ENCODE results near the gene NPFF. TPM values are rescaled to one million over a fixed set of nuclear protein-coding genes. Genes with fewer than 3 reads are reported as not detected.

Gene NPFF
- total and polyA plus RNA-seq, 2 experiments from 2014 or later: not detected

- Histone ChIP-seq H2AFZ (no peak overlapping the region), H3K27me3 (replicated peaks; ENCODE audit: insufficient read depth) (no peaks in the 10 kb centered on the region), H3K36me3 (ENCODE audit: low read depth) (peaks cover 54% of the 10 kb centered on the region), H4K20me1 (ENCODE audit: insufficient read depth) (no peaks in the 10 kb centered on the region), H3K4me1 (ENCODE audit: insufficient read depth) (no peaks in the 10 kb centered on the region), H3K9ac (no peak overlapping the region), H3K4me2 (ENCODE audit: unreplicated experiment) (no peak overlapping the region), H3K9me3 (ENCODE audit: low read depth) (no peaks in the 10 kb centered on the region), H3F3A (ENCODE audit: insufficient read depth) (no peaks in the 10 kb centered on the region), H3K4me3 (no peak overlapping the region), H3K79me2 (ENCODE audit: insufficient read depth) (no peaks in the 10 kb centered on the region), H3K9me2 (ENCODE audit: insufficient read depth) (no peaks in the 10 kb centered on the region), H3K27ac (no peak overlapping the region)
- 87 to 88% methylated on average over 13 of the region's 13 CpGs for WGBS, 2 experiments (ENCODE audit: low coverage in 1 of 2, low lambda C conversion rate in 2 of 2, missing lambda C conversion rate in 2 of 2)
- in situ Hi-C loops (cut with MboI): no loop called here
- DNase-seq: no peak
- TF ChIP-seq EZH2 (IDR thresholded peaks at IDR 0.05; ENCODE audit: insufficient read depth, poor library complexity, severe bottlenecking) (no peak), EZH2phosphoT487 (IDR thresholded peaks at IDR 0.05; ENCODE audit: insufficient read depth, low read depth) (no peak)
Measured at GRCh38 chr12:53516758-53517455, 9.6 kb upstream of the NPFF start.

- no peak overlapping the region for H3K27ac ChIP-seq
- 29 to 57% methylated on average over 2 of the region's 2 CpGs for WGBS, 2 experiments (ENCODE audit: low coverage in 1 of 2, low lambda C conversion rate in 2 of 2, missing lambda C conversion rate in 2 of 2)
- no peak for TF ChIP-seq EZH2phosphoT487 (IDR thresholded peaks at IDR 0.05; ENCODE audit: insufficient read depth, low read depth)
- no peak for TF ChIP-seq EZH2 (IDR thresholded peaks at IDR 0.05; ENCODE audit: insufficient read depth, poor library complexity, severe bottlenecking)
- H3K9ac ChIP-seq: no peak overlapping the region
- no peaks in the 10 kb centered on the region for H3K79me2 ChIP-seq (ENCODE audit: insufficient read depth)
- no peaks in the 10 kb centered on the region for H4K20me1 ChIP-seq (ENCODE audit: insufficient read depth)
- no peak overlapping the region for H3K4me2 ChIP-seq (ENCODE audit: unreplicated experiment)
- in situ Hi-C loops (cut with MboI): no loop called here
- no peak overlapping the region for H2AFZ ChIP-seq
- peaks cover 45% of the 10 kb centered on the region for H3K36me3 ChIP-seq (ENCODE audit: low read depth)
- H3K4me1 ChIP-seq (ENCODE audit: insufficient read depth): no peaks in the 10 kb centered on the region
- no peak for DNase-seq
- H3K27me3 ChIP-seq (replicated peaks; ENCODE audit: insufficient read depth): no peaks in the 10 kb centered on the region
- peaks cover 6% of the 10 kb centered on the region; the same call in 1 of the 2 replicates for H3F3A ChIP-seq (ENCODE audit: insufficient read depth)
- no peaks in the 10 kb centered on the region for H3K9me3 ChIP-seq (ENCODE audit: low read depth)
- H3K9me2 ChIP-seq (ENCODE audit: insufficient read depth): no peaks in the 10 kb centered on the region
- H3K4me3 ChIP-seq: no peak overlapping the region
Measured at GRCh38 chr12:53515291-53515680, 8.0 kb upstream of the NPFF start.

GRCh38 chr12:53514628-53515290 is 7.5 kb upstream of the NPFF start:
- Histone ChIP-seq H3K79me2 (ENCODE audit: insufficient read depth) (no peaks in the 10 kb centered on the region), H2AFZ (no peak overlapping the region), H3K4me2 (ENCODE audit: unreplicated experiment) (no peak overlapping the region), H3F3A (ENCODE audit: insufficient read depth) (peaks cover 6% of the 10 kb centered on the region; the same call in 1 of the 2 replicates), H3K4me1 (ENCODE audit: insufficient read depth) (no peaks in the 10 kb centered on the region), H4K20me1 (ENCODE audit: insufficient read depth) (no peaks in the 10 kb centered on the region), H3K36me3 (ENCODE audit: low read depth) (peaks cover 44% of the 10 kb centered on the region), H3K4me3 (no peak overlapping the region), H3K9me3 (ENCODE audit: low read depth) (no peaks in the 10 kb centered on the region), H3K9ac (no peak overlapping the region), H3K27me3 (replicated peaks; ENCODE audit: insufficient read depth) (no peaks in the 10 kb centered on the region), H3K27ac (no peak overlapping the region), H3K9me2 (ENCODE audit: insufficient read depth) (no peaks in the 10 kb centered on the region)
- no peak for DNase-seq
- no peak for TF ChIP-seq EZH2 (IDR thresholded peaks at IDR 0.05; ENCODE audit: insufficient read depth, poor library complexity, severe bottlenecking)
- no peak for TF ChIP-seq EZH2phosphoT487 (IDR thresholded peaks at IDR 0.05; ENCODE audit: insufficient read depth, low read depth)
- 78 to 80% methylated on average over 6 of the region's 6 CpGs for WGBS, 2 experiments (ENCODE audit: low coverage in 1 of 2, low lambda C conversion rate in 2 of 2, missing lambda C conversion rate in 2 of 2)
- in situ Hi-C loops (cut with MboI): no loop called here

- no peaks in the 10 kb centered on the region for H3K9me2 ChIP-seq (ENCODE audit: insufficient read depth)
- H3K79me2 ChIP-seq (ENCODE audit: insufficient read depth): no peaks in the 10 kb centered on the region
- peaks cover 38% of the 10 kb centered on the region for H3K36me3 ChIP-seq (ENCODE audit: low read depth)
- in situ Hi-C loops (cut with MboI): no loop called here
- H3K4me2 ChIP-seq (ENCODE audit: unreplicated experiment): no peak overlapping the region
- H3F3A ChIP-seq (ENCODE audit: insufficient read depth): peaks cover 9% of the 10 kb centered on the region
- no peak overlapping the region for H2AFZ ChIP-seq
- H3K9ac ChIP-seq: 0 out of 2 replicates have a peak overlapping the region, but pooled peaks have one; percentile 13
- no peaks in the 10 kb centered on the region for H3K27me3 ChIP-seq (replicated peaks; ENCODE audit: insufficient read depth)
- DNase-seq: no peak
- no peak overlapping the region for H3K4me3 ChIP-seq
- H3K27ac ChIP-seq: no peak overlapping the region
- H3K9me3 ChIP-seq (ENCODE audit: low read depth): no peaks in the 10 kb centered on the region
- TF ChIP-seq EZH2phosphoT487 (IDR thresholded peaks at IDR 0.05; ENCODE audit: insufficient read depth, low read depth) (no peak), EZH2 (IDR thresholded peaks at IDR 0.05; ENCODE audit: insufficient read depth, poor library complexity, severe bottlenecking) (no peak)
- WGBS, 2 experiments (ENCODE audit: low coverage in 1 of 2, low lambda C conversion rate in 2 of 2, missing lambda C conversion rate in 2 of 2): 87 to 90% methylated on average over 6 of the region's 6 CpGs
- no peaks in the 10 kb centered on the region for H3K4me1 ChIP-seq (ENCODE audit: insufficient read depth)
- H4K20me1 ChIP-seq (ENCODE audit: insufficient read depth): no peaks in the 10 kb centered on the region
Measured at GRCh38 chr12:53513712-53514410, 6.6 kb upstream of the NPFF start.

Data from GM23248 (cell line).